GM12878 (cell line): Measurements from ENCODE around the gene FRG2B. TPM values are rescaled to one million over a fixed set of nuclear protein-coding genes. Genes with fewer than 3 reads are reported as not detected.
A peak's percentile ranks its signal among the peaks of the same experiment; 100 is the strongest.
"Not testable (repeated sequence)": the region's sequence is repeated elsewhere in the genome, so short reads cannot be mapped to it uniquely, and the experiment has no call there.

ENCODE experiments used
- ATAC-seq: fragments of 200-7000 bp; cut with Tn5 transposase; 3 replicates; pipeline ENCODE4 v1.9.1; 2020; ENCODE audit warnings: mild to moderate bottlenecking, moderate library complexity
- Bru-seq: library from RNA; stranded (reverse); fragments of 400-500 nt; gene quantifications from one replicate; lab custom pipeline; 2021; lab: Mats Ljungman, UMichigan
- BruChase-seq, 2 experiments: library from RNA; stranded (reverse); fragments of 400-500 nt; gene quantifications; one replicate each; lab custom pipeline; 2021; lab: Mats Ljungman, UMichigan
- BruUV-seq: library from RNA; stranded (reverse); fragments of 400-500 nt; replicated peaks from 2 replicates; lab custom pipeline; 2021; lab: Mats Ljungman, UMichigan
- CTCF ChIA-PET: fragments of 300-600 bp; sonication (Branson Sonifier 250); formaldehyde crosslinking; extraction: SDS; loops from one replicate; lab custom pipeline; 2021; ENCODE audit warnings: inconsistent platforms; lab: Yijun Ruan, JAX
- POLR2A ChIA-PET: fragments of 350-600 bp; formaldehyde crosslinking; extraction: SDS; loops from one replicate; lab custom pipeline; 2021; ENCODE audit warnings: inconsistent platforms; lab: Charles Lee
- RAD21 ChIA-PET: fragments of 300-600 bp; sonication (Branson Sonifier 250); formaldehyde crosslinking; loops from one replicate; lab custom pipeline; 2023; ENCODE audit warnings: antibody characterized with exemption; ENCODE audit not compliant: unreplicated experiment; lab: Charles Lee
- SMC1A ChIA-PET: fragments of 300-600 bp; sonication (Branson Sonifier 250); formaldehyde crosslinking; loops from one replicate; lab custom pipeline; 2023; ENCODE audit not compliant: unreplicated experiment, uncharacterized antibody; lab: Charles Lee
- DNase-seq: peaks from one replicate; pipeline ENCODE4 v3.0.0-alpha.2; 2011; ENCODE audit warnings: low read depth, low spot score
- FAIRE-seq: peaks from 3 replicates; lab custom pipeline; 2011; peaks lifted over from hg19 to GRCh38; lab: Jason Lieb, UNC
- H2AFZ ChIP-seq: 2 replicates; pipeline ENCODE4 v1.6.0; 2011; ENCODE audit warnings: low read depth, low read length, control low read depth; ENCODE audit not compliant: control insufficient read depth
- H3K27ac ChIP-seq: 2 replicates; pipeline ENCODE4 v1.5.1; 2011; ENCODE audit warnings: control low read depth; ENCODE audit not compliant: control insufficient read depth, insufficient read depth
- H3K27me3 ChIP-seq, 2 experiments: replicated peaks in 1 of 2; 2 replicates each; pipeline versions ENCODE4 v1.6.0 to v1.6.1; 2011; ENCODE audit warnings: low read length in 1 of 2; ENCODE audit not compliant: control insufficient read depth in 2 of 2, insufficient read depth in 2 of 2
- H3K36me3 ChIP-seq, 2 experiments: 2 replicates each; pipeline ENCODE4 v1.5.1; 2011; ENCODE audit warnings: low read length in 1 of 2; ENCODE audit not compliant: control insufficient read depth in 2 of 2, insufficient read depth in 2 of 2
- H3K4me1 ChIP-seq: 2 replicates; pipeline ENCODE4 v1.6.1; 2011; ENCODE audit warnings: mild to moderate bottlenecking, low read length, moderate library complexity, mixed read lengths; ENCODE audit not compliant: control insufficient read depth, insufficient read depth
- H3K4me2 ChIP-seq: 2 replicates; pipeline ENCODE4 v1.6.0; 2011; ENCODE audit warnings: control low read depth; ENCODE audit not compliant: control insufficient read depth, insufficient read depth
- H3K4me3 ChIP-seq: fragments of 200-600 bp; sonication (generic); 2 replicates; pipeline ENCODE4 v1.5.1; 2016
- H3K79me2 ChIP-seq: 2 replicates; pipeline ENCODE4 v1.6.0; 2011; ENCODE audit warnings: low read length; ENCODE audit not compliant: control insufficient read depth, insufficient read depth
- H3K9ac ChIP-seq: 2 replicates; pipeline ENCODE4 v1.8.0; 2011; ENCODE audit warnings: low read length, control low read depth, mixed read lengths; ENCODE audit not compliant: control insufficient read depth, insufficient read depth
- H3K9me3 ChIP-seq: replicated peaks from 3 replicates; pipeline ENCODE4 v1.5.1; 2011; ENCODE audit warnings: mild to moderate bottlenecking, low read length; ENCODE audit not compliant: control insufficient read depth, insufficient read depth
- H4K20me1 ChIP-seq: 2 replicates; pipeline ENCODE4 v1.6.0; 2011; ENCODE audit not compliant: control insufficient read depth, insufficient read depth
- WGBS: methylation state at CpG from one replicate; pipeline ENCODE4 v1.1.6; 2016; ENCODE audit warnings: low lambda C conversion rate; ENCODE audit not compliant: insufficient replicate concordance, insufficient coverage; ENCODE audit errors: missing lambda C conversion rate; 5-methylcytosine and 5-hydroxymethylcytosine counted together
- in situ Hi-C: fragments of 300-500 bp; cut with MboI; formaldehyde crosslinking; loops from 9 replicates; pipeline ENCODE4 v1.14.3; 2018; ENCODE audit warnings: mixed read lengths
- intact Hi-C: fragments of 100-400 bp; cut with micrococcal nuclease; formaldehyde crosslinking; loops from one replicate; pipeline ENCODE4 v1.14.2; 2022; ENCODE audit not compliant: unreplicated experiment
- long read RNA-seq, 2 experiments: library from polyadenylated mRNA; unstranded; transcript quantifications; one replicate each; pipeline ENCODE4 v2.0.0, GENCODE V29; 2019 to 2020
- polyA minus RNA-seq, 3 experiments: library from RNA; depleted of rRNA, polyadenylated mRNA; stranded (reverse); fragments of >200 nt; gene quantifications; 2 replicates each; pipeline ENCODE4 v1.2.3, GENCODE V29; 2011
- polyA plus RNA-seq, 11 experiments: library from polyadenylated mRNA; depleted of rRNA in 4 of 11; unstranded in 6 of 11; stranded (reverse) in 5 of 11; fragments of >200 nt; fragmentation: Nextera tagmentation in 4 of 11; fragmentation: Illumina TruSeq in 1 of 11; extraction: Ambion mirVana in 4 of 11; extraction: Trizol in 1 of 11; gene quantifications; 1 replicate in 1 of 11; 2 replicates in 10 of 11; pipeline versions ENCODE4 v1.2.1 to v1.2.3, GENCODE V29; 2011 to 2016; ENCODE audit warnings: inconsistent platforms in 2 of 11, missing spikeins in 2 of 11, low read depth in 1 of 11
- total RNA-seq, 4 experiments: library from RNA; depleted of rRNA in 3 of 4; stranded (reverse); fragments of >200 nt in 3 of 4; fragmentation: Illumina TruSeq in 1 of 4; extraction: Trizol in 1 of 4; gene quantifications; 2 replicates each; pipeline versions ENCODE4 v1.2.1 to v1.2.3, GENCODE V29; 2013 to 2021

Gene FRG2B
- total RNA-seq (2013; cell fraction: nucleolus; rRNA removed) = not detected in 2 replicates
- total RNA-seq (2014; rRNA removed) = not detected in 2 replicates
- not detected in 2 replicates for total RNA-seq (2014; rRNA removed; fragmentation: Illumina TruSeq; extraction: Trizol)
- not detected in 2 replicates for total RNA-seq (2021)
- polyA plus RNA-seq (2011; ENCODE audit: low read depth) = not detected
- not detected in 2 replicates for polyA plus RNA-seq (2011; rRNA removed)
- 0.03 TPM in 1 of 2 replicates, not detected in the other for polyA plus RNA-seq (2011; cell fraction: cytosol; rRNA removed)
- polyA plus RNA-seq (2011; cell fraction: nucleus; rRNA removed) = not detected in 2 replicates
- not detected in 2 replicates for polyA plus RNA-seq (2012)
- not detected in 2 replicates for polyA plus RNA-seq (2014; fragmentation: Illumina TruSeq; extraction: Trizol)
- not detected for polyA plus RNA-seq (2014; fragmentation: Nextera tagmentation; extraction: Ambion mirVana)
- not detected in 2 replicates for polyA plus RNA-seq (2014; rRNA removed)
- not detected for polyA plus RNA-seq (2016; fragmentation: Nextera tagmentation; extraction: Ambion mirVana)
- not detected in 2 replicates for polyA minus RNA-seq (2011; rRNA and poly(A)+ RNA removed)
- polyA minus RNA-seq (2011; cell fraction: cytosol; rRNA and poly(A)+ RNA removed) = not detected in 2 replicates
- polyA minus RNA-seq (2011; cell fraction: nucleus; rRNA and poly(A)+ RNA removed) = not detected in 2 replicates
- Bru-seq, nascent RNA = not detected
- not detected for BruChase-seq, experiment 1, labeled RNA remaining after a 6-hour chase
- BruChase-seq, experiment 2, labeled RNA remaining after a 2-hour chase = percentile 16 among the genes with signal in this experiment
- long read RNA-seq, experiment 1 = 0 reads
- long read RNA-seq, experiment 2 = 0 reads

- WGBS = 0% methylated on average over 1 of the region's 10 CpGs
- H3K27me3 ChIP-seq, SMC1A ChIA-PET, in situ Hi-C loops, intact Hi-C loops, RAD21 ChIA-PET, H2AFZ ChIP-seq, H3K4me3 ChIP-seq, H3K36me3 ChIP-seq, H3K9me3 ChIP-seq, H3K9ac ChIP-seq, ATAC-seq, BruUV-seq, H3K4me1 ChIP-seq, H3K79me2 ChIP-seq, POLR2A ChIA-PET, FAIRE-seq, DNase-seq, H3K27ac ChIP-seq, CTCF ChIA-PET, H4K20me1 ChIP-seq, H3K4me2 ChIP-seq: not testable (repeated sequence)
Observed at GRCh38 chr10:133626695-133627094, at the start of gene FRG2B. TSS of gene FRG2B (minus strand) at chr10:133626795. CDS start at chr10:133626742, 53 bp downstream.

DNA sequence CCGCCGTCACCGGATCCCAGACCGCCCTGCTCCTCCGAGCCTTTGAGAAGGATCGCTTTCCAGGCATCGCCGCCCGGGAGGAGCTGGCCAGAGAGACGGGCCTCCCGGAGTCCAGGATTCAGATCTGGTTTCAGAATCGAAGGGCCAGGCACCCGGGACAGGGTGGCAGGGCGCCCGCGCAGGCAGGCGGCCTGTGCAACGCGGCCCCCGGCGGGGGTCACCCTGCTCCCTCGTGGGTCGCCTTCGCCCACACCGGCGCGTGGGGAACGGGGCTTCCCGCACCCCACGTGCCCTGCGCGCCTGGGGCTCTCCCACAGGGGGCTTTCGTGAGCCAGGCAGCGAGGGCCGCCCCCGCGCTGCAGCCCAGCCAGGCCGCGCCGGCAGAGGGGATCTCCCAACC is 40.9 kb upstream of the FRG2B start:
- H3K4me3 ChIP-seq, POLR2A ChIA-PET, H4K20me1 ChIP-seq, ATAC-seq, H2AFZ ChIP-seq, intact Hi-C loops, BruUV-seq, H3K36me3 ChIP-seq, H3K27ac ChIP-seq, H3K79me2 ChIP-seq, SMC1A ChIA-PET, FAIRE-seq, CTCF ChIA-PET, in situ Hi-C loops, H3K27me3 ChIP-seq, RAD21 ChIA-PET, H3K9ac ChIP-seq, H3K4me1 ChIP-seq, H3K9me3 ChIP-seq, H3K4me2 ChIP-seq, DNase-seq: not testable (repeated sequence)
- WGBS = no CpG with 5 or more reads among the region's 40 CpGs

DNA sequence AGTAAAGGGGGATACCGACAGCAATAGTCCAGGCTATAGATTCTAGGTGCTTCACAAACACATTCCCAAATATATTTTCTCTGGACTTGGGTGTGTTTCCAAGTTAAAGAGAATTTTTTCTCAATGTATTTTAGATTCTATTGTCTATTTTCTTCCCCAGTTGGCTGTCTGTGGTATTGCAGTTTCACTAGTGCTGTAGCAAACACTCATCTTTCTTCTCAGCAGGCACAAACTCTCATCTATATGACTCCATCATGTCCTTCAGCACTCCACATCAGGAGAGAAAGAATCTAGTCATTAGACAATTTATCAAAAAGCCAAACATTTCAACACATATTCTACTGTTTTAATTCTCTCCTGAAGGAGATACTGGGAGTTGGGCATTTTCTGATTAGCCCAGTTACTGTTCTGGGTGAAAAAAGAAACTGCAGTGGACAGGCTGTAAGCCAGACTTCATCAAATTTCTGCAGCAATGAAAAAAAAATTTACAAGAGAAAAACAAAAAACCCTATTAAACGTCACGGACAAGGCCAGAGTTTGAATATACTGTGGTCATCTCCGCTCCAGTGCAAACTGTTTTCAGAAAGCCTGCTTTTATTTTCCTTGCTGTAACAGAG is 37.1 kb upstream of the FRG2B start:
- not testable (repeated sequence) for FAIRE-seq

More for the DNA sequence above, 37.1 kb upstream of the FRG2B start:
- DNase-seq, SMC1A ChIA-PET, intact Hi-C loops, H3K36me3 ChIP-seq, H3K9ac ChIP-seq, H3K27ac ChIP-seq, CTCF ChIA-PET, H4K20me1 ChIP-seq, BruUV-seq, H3K79me2 ChIP-seq, POLR2A ChIA-PET, RAD21 ChIA-PET, H3K4me1 ChIP-seq, in situ Hi-C loops, H3K9me3 ChIP-seq, H3K4me2 ChIP-seq, H2AFZ ChIP-seq, ATAC-seq, H3K27me3 ChIP-seq, H3K4me3 ChIP-seq: not testable (repeated sequence)
- 36% methylated on average over 4 of the region's 4 CpGs for WGBS
